GM10266 (cell line): ENCODE measurements around the gene FOXE1.

ENCODE experiments used
- DNase-seq: peaks from one replicate; pipeline ENCODE4 v3.0.0; 2012; ENCODE audit errors: extremely low spot score
- TF ChIP-seq, protein P1 (sequence below): IDR thresholded peaks from 2 replicates; pipeline ENCODE4 v1.5.1; 2012; ENCODE audit warnings: mild to moderate bottlenecking, low read depth; ENCODE audit not compliant: control insufficient read depth, insufficient read depth; ENCODE audit errors: missing control alignments

Gene FOXE1

DNA sequence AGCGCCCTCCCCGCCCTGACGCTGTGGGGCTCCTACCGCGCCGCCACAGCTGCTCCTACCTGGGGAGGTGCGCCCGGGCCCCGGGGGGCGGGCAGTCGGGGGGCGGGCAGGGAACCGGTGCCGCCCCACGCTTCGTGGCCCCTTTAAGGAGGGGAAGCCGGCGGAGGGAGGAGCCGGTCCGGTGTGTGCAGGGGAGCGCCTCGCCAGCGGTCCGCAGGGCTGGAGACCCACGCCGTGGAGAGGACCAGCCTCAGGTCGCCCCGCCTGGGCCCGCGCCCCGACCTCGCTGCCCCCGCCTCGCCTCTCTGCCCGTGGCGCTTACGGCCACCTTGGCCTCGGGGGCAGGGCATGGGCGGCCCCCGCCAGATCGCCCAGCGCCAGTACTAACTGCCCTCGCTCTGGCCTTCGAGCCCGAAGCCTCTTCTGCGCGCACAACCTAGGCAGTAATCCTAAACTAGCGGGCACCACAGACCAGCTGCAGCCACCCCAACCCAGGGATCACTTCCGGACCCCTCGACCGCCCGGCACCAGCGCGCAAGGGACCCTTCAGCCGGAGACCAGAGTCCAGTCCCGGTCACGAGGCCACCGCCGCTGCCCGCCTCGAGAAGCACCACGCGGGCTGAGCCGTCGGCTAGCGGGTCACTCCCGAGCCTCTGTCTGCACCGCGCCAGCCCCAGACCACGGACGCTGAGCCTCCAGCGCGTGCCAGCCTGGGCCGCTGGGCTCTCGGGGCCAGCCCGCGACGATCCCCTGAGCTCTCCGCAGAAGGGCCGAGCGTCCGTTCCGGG is at the start of gene FOXE1:
TSS of gene FOXE1 (plus strand) at position 171 of the 788 bp plus-strand sequence. CDS start 689 bp downstream, outside the sequence.
- no peak for DNase-seq
- TF ChIP-seq, protein P1, sequence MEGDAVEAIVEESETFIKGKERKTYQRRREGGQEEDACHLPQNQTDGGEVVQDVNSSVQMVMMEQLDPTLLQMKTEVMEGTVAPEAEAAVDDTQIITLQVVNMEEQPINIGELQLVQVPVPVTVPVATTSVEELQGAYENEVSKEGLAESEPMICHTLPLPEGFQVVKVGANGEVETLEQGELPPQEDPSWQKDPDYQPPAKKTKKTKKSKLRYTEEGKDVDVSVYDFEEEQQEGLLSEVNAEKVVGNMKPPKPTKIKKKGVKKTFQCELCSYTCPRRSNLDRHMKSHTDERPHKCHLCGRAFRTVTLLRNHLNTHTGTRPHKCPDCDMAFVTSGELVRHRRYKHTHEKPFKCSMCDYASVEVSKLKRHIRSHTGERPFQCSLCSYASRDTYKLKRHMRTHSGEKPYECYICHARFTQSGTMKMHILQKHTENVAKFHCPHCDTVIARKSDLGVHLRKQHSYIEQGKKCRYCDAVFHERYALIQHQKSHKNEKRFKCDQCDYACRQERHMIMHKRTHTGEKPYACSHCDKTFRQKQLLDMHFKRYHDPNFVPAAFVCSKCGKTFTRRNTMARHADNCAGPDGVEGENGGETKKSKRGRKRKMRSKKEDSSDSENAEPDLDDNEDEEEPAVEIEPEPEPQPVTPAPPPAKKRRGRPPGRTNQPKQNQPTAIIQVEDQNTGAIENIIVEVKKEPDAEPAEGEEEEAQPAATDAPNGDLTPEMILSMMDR = no peak

DNA sequence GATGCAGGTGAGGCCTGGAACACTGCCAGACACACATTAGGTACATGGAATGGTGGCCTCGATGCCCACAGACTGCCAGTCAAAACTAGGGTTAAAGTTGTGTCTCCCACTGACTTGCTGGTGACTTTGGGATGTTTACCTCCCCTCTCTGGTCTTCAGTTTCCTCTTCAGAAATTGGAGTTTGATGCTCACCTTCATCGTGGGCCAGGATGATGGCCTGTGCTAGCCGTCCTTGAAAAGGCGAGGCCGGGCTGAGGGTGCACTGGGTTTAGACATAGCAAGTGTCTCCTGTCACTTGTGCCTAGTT is 49.0 kb upstream of the FOXE1 start:
- DNase-seq = no peak
- TF ChIP-seq, protein P1 = no peak

DNA sequence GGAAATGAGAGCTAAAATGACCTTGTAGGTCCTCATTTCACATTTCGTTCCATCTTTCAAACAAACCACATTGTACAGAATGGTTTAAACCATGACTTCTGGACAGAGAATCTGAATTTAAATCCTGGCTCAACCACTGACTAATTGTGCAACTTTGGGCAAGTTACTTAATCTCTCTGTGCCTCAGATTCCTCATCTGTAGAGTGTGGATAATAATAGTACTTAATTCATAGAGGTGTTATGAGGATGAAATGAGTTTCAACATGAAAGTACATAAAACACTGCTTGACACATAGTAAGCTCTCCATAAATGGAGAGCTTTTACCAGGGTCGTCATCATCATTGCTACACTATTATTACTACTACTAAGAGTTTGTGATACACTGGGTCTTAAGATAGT is 46.3 kb upstream of the FOXE1 start:
- no peak for DNase-seq
- TF ChIP-seq, protein P1 = no peak

DNA sequence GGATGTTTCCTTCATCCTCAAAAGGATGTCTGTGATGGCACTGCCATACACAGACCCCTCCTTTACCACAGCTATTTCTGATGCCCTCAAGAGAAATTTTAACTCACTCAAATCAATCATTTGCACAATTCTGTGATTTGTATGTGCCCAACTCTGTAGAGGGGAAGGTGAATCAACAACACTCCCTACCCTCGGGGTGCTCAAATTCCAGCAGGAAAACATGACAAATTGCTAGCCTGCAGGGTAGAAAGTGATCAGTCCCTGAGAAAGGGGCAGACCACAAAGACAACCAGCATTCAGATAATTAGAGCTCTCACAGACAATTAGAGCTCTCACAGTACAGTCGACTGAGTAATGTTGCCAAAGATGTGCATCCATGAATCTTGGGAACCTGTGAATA is 45.3 kb upstream of the FOXE1 start:
- TF ChIP-seq, protein P1 = no peak

DNA sequence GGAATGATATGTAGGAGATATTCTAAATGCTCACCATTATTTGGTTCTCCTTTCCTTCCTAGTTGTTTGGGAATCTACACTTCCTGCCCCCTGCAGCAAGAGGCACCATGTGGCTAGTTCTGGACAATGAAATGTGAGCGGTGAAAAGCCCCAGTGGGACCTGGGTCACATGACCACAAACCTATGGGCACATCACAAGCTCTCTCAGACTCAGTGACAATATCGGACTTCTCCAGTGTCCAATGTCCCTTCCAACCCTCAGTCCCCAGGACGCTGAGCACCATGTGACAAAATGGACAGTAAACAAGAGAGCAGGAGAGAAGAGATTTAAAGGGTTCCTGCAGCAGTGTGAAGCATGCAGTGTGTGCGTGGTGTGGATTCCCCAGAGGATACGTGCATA is 44.6 kb upstream of the FOXE1 start:
- TF ChIP-seq, protein P1 = no peak
- no peak for DNase-seq

More for the DNA sequence above, 45.3 kb upstream of the FOXE1 start:
- no peak for DNase-seq

DNA sequence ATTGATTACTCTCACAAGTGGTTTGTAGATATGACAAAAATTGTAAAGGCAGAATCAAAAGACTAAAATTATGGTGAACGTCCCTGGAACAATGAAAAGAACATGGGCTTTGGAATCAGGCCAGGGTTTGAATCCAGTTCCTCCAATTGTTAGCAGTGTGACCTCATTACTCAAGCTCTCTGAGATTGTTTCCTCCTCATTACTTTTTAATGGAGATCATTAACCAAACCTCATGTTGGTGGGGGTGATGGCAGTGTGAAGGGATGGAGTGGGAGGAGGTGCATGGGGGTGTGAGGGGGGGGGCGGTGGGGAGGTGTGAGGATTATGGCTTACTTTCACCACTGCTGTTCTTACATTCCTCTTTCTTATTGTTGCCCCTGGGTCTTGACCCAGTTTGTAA is 44.1 kb upstream of the FOXE1 start:
- DNase-seq = no peak
- TF ChIP-seq, protein P1 = no peak

DNA sequence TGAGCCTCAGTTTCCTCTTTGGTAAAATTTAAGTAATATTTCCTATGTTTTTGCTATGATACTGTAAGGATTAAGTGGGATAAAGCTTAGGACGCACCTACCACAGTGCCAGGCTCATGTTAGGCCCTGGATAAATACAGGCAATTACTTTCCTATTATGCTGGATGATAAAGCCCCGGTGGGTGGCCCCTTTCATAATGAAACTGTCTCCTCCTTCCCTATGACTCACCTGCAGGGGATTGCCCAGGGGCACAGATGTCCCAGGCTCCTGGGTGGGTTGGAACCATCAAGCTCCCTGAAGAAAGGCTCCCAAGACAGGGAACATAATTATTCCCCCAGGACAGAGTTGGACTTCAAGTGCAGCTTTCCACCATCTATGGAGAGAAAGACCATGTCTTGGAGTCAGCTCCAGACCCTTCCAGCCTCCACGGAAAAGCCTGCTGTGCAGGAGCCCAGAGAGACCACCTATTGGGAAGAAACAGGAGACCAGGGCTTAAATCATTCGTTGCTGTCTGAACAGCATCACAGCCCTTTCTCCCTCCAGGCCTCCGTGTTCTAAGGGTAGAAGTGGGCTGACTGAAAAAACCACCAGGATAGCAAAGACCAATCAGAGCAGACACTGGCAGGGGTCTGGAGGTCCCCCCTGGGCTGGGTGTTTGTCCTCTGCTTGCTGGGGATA is 43.2 kb upstream of the FOXE1 start:
- DNase-seq = no peak
- TF ChIP-seq, protein P1 = no peak
